RCC 7860 (cell line): Measurements from ENCODE around the gene PLA2G4E.

Source experiments
- DNase-seq: peaks from one replicate; pipeline ENCODE4 v3.0.0-alpha.2; 2015; ENCODE audit warnings: low spot score
- FAIRE-seq: peaks from 2 replicates; lab custom pipeline; 2012; peaks lifted over from hg19 to GRCh38; lab: Jason Lieb, UNC

PLA2G4E gene

GRCh38 chr15:41995476-41995855, 25.4 kb downstream of the PLA2G4E start:
- DNase-seq, result no peak
- no peak for FAIRE-seq

- FAIRE-seq, result no peak
- DNase-seq, result no peak
These were observed 25.9 kb downstream of the PLA2G4E start for GRCh38 chr15:41994772-41995475.

- FAIRE-seq, result no peak
These were observed 26.6 kb downstream of the PLA2G4E start for GRCh38 chr15:41994171-41994650.

GRCh38 chr15:41993472-41994170, 27.2 kb downstream of the PLA2G4E start:
- FAIRE-seq, result no peak
- no peak for DNase-seq

More at GRCh38 chr15:41994171-41994650, 26.6 kb downstream of the PLA2G4E start:
- no peak for DNase-seq

GRCh38 chr15:41992803-41993190, 28.0 kb downstream of the PLA2G4E start:
- DNase-seq, result no peak
- no peak for FAIRE-seq

GRCh38 chr15:41992151-41992802, 28.6 kb downstream of the PLA2G4E start:
- FAIRE-seq, result no peak
- DNase-seq, result no peak

- FAIRE-seq, result no peak
- DNase-seq, result no peak
These were observed 30.2 kb downstream of the PLA2G4E start for GRCh38 chr15:41990691-41991090.

GRCh38 chr15:41990243-41990605, 30.6 kb downstream of the PLA2G4E start:
- no peak for FAIRE-seq
- DNase-seq, result no peak

GRCh38 chr15:41989573-41990242, 31.1 kb downstream of the PLA2G4E start:
- FAIRE-seq, result no peak

GRCh38 chr15:41988896-41989572, 31.8 kb downstream of the PLA2G4E start:
- FAIRE-seq, result no peak
- DNase-seq, result no peak

More at GRCh38 chr15:41989573-41990242, 31.1 kb downstream of the PLA2G4E start:
- peak; percentile 52 for DNase-seq

GRCh38 chr15:41987925-41988275, 32.9 kb downstream of the PLA2G4E start:
- DNase-seq (no peak), FAIRE-seq (no peak)

GRCh38 chr15:41987246-41987924, 33.5 kb downstream of the PLA2G4E start:
- no peak for DNase-seq
- no peak for FAIRE-seq

- FAIRE-seq (no peak), DNase-seq (no peak)
These were observed 35.3 kb downstream of the PLA2G4E start for GRCh38 chr15:41985236-41986160.

GRCh38 chr15:41984622-41985021, 36.2 kb downstream of the PLA2G4E start:
- no peak for FAIRE-seq
- no peak for DNase-seq

- no peak for FAIRE-seq
These were observed 36.9 kb downstream of the PLA2G4E start for GRCh38 chr15:41983621-41984571.

GRCh38 chr15:41983221-41983620, 37.6 kb downstream of the PLA2G4E start:
- no peak for DNase-seq
- no peak for FAIRE-seq

More at GRCh38 chr15:41983621-41984571, 36.9 kb downstream of the PLA2G4E start:
- no peak for DNase-seq

GRCh38 chr15:41982133-41982930, 38.5 kb downstream of the PLA2G4E start:
- DNase-seq, result no peak
- FAIRE-seq, result no peak
